ENCODE measurements around the gene LBHD2. TPM values are rescaled to one million over a fixed set of nuclear protein-coding genes. Genes with fewer than 3 reads are reported as not detected.

LBHD2 gene
- total RNA-seq, 1 donor from 2014 or later, result not detected

GRCh38 chr14:103101257-103101962 is 17.4 kb downstream of the LBHD2 start:
- Mint-ChIP-seq H3K4me1 (ENCODE audit: unreplicated experiment) (peaks cover 7% of the 10 kb centered on the region), H3K36me3 (ENCODE audit: low read depth, unreplicated experiment) (no peaks in the 10 kb centered on the region), H3K4me3 (ENCODE audit: unreplicated experiment) (peak overlapping the region; percentile 32), H3K27ac (ENCODE audit: unreplicated experiment) (no peak overlapping the region), H3K9me3 (ENCODE audit: unreplicated experiment) (no peaks in the 10 kb centered on the region), H3K27me3 (ENCODE audit: unreplicated experiment) (peaks cover 20% of the 10 kb centered on the region)
- no peak for TF ChIP-seq CTCF (IDR thresholded peaks at IDR 0.05; ENCODE audit: unreplicated experiment)
- DNase-seq (ENCODE audit: low spot score), result no peak

GRCh38 chr14:103101963-103102688 is 18.1 kb downstream of the LBHD2 start:
- no peak for TF ChIP-seq CTCF (IDR thresholded peaks at IDR 0.05; ENCODE audit: unreplicated experiment)
- Mint-ChIP-seq H3K9me3 (ENCODE audit: unreplicated experiment) (no peaks in the 10 kb centered on the region), H3K4me1 (ENCODE audit: unreplicated experiment) (peaks cover 7% of the 10 kb centered on the region), H3K27me3 (ENCODE audit: unreplicated experiment) (peaks cover 16% of the 10 kb centered on the region), H3K27ac (ENCODE audit: unreplicated experiment) (no peak overlapping the region), H3K36me3 (ENCODE audit: low read depth, unreplicated experiment) (no peaks in the 10 kb centered on the region), H3K4me3 (ENCODE audit: unreplicated experiment) (no peak overlapping the region)
- no peak for DNase-seq (ENCODE audit: low spot score)

GRCh38 chr14:103102689-103103260 is 18.8 kb downstream of the LBHD2 start:
- Mint-ChIP-seq H3K27me3 (ENCODE audit: unreplicated experiment) (peaks cover 16% of the 10 kb centered on the region), H3K27ac (ENCODE audit: unreplicated experiment) (no peak overlapping the region), H3K36me3 (ENCODE audit: low read depth, unreplicated experiment) (no peaks in the 10 kb centered on the region), H3K4me3 (ENCODE audit: unreplicated experiment) (no peak overlapping the region), H3K4me1 (ENCODE audit: unreplicated experiment) (peaks cover 7% of the 10 kb centered on the region), H3K9me3 (ENCODE audit: unreplicated experiment) (no peaks in the 10 kb centered on the region)
- no peak for TF ChIP-seq CTCF (IDR thresholded peaks at IDR 0.05; ENCODE audit: unreplicated experiment)
- no peak for DNase-seq (ENCODE audit: low spot score)

GRCh38 chr14:103103461-103104388 is 19.7 kb downstream of the LBHD2 start:
- peaks cover 16% of the 10 kb centered on the region for H3K27me3 Mint-ChIP-seq (ENCODE audit: unreplicated experiment)
- H3K4me3 Mint-ChIP-seq (ENCODE audit: unreplicated experiment), result no peak overlapping the region
- H3K4me1 Mint-ChIP-seq (ENCODE audit: unreplicated experiment), result peaks cover 7% of the 10 kb centered on the region
- no peak overlapping the region for H3K27ac Mint-ChIP-seq (ENCODE audit: unreplicated experiment)
- TF ChIP-seq CTCF (IDR thresholded peaks at IDR 0.05; ENCODE audit: unreplicated experiment), result no peak
- no peak for DNase-seq (ENCODE audit: low spot score)
- H3K9me3 Mint-ChIP-seq (ENCODE audit: unreplicated experiment), result no peaks in the 10 kb centered on the region
- H3K36me3 Mint-ChIP-seq (ENCODE audit: low read depth, unreplicated experiment), result no peaks in the 10 kb centered on the region
